ENCODE measurements around the gene TBL3. TPM values are rescaled to one million over a fixed set of nuclear protein-coding genes. Genes with fewer than 3 reads are reported as not detected.
"Not testable (repeated sequence)": the region's sequence is repeated elsewhere in the genome, so short reads cannot be mapped to it uniquely, and the experiment has no call there.

TBL3 gene
- total RNA-seq, 1 donor from 2014 or later, result 25.6 TPM

DNA sequence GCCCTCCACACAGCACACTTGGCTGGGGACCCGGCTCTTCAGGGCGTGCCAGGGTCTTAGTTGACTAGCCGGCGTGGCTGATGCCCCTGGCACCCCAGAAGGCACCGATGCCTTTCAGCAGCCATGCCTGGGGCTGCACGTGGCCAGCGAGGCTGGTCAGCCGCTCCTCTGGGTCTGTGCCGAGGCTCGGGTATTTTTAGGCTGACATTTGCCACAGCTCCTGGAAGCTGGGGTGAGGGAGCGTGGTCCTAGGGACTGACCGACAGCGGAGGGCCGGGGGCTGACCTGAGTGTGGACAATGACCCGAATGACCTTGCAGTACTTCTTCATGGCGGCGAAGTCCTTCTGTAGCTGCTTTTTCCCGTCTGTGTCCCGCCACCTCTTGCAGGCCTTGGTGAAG, 21.3 kb upstream of the TBL3 start:
- DNase-seq (peak; percentile 20), ATAC-seq (no peak)
- H3K4me3 ChIP-seq, result no peak overlapping the region
- TF ChIP-seq, protein P1, sequence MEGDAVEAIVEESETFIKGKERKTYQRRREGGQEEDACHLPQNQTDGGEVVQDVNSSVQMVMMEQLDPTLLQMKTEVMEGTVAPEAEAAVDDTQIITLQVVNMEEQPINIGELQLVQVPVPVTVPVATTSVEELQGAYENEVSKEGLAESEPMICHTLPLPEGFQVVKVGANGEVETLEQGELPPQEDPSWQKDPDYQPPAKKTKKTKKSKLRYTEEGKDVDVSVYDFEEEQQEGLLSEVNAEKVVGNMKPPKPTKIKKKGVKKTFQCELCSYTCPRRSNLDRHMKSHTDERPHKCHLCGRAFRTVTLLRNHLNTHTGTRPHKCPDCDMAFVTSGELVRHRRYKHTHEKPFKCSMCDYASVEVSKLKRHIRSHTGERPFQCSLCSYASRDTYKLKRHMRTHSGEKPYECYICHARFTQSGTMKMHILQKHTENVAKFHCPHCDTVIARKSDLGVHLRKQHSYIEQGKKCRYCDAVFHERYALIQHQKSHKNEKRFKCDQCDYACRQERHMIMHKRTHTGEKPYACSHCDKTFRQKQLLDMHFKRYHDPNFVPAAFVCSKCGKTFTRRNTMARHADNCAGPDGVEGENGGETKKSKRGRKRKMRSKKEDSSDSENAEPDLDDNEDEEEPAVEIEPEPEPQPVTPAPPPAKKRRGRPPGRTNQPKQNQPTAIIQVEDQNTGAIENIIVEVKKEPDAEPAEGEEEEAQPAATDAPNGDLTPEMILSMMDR (IDR thresholded peaks at IDR 0.05), result no peak
- no peaks in the 10 kb centered on the region for H3K36me3 ChIP-seq
- no peaks in the 10 kb centered on the region for H3K4me1 ChIP-seq
- intact Hi-C loops (cut with DNase I), result no loop called here
- H3K27ac ChIP-seq, result no peak overlapping the region
- no peaks in the 10 kb centered on the region for H3K27me3 ChIP-seq (ENCODE audit: low read depth)
- no peaks in the 10 kb centered on the region for H3K9me3 ChIP-seq

DNA sequence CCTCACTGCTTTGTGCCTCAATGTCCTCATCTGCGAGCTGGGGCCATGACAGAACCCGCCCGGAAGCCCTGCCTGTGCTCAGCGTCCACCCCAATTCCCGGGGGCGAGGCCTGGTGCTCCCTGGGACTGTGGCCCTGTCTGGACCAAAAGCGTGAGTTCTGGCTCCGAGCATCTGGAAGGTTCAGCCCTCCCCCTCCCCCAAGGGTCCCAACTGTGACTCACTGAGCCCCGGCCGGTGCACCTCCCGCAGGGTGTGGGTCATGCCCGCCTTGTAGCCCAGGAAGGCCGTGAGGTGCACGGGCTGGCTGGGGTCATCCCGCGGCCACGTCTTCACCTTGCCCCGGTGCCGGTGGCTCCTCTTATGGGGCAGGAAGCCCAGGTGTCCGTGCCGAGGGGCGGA, 18.1 kb upstream of the TBL3 start:
- DNase-seq, result peak; percentile 43
- H3K4me3 ChIP-seq, result no peak overlapping the region
- H3K27me3 ChIP-seq (ENCODE audit: low read depth), result no peaks in the 10 kb centered on the region

DNA sequence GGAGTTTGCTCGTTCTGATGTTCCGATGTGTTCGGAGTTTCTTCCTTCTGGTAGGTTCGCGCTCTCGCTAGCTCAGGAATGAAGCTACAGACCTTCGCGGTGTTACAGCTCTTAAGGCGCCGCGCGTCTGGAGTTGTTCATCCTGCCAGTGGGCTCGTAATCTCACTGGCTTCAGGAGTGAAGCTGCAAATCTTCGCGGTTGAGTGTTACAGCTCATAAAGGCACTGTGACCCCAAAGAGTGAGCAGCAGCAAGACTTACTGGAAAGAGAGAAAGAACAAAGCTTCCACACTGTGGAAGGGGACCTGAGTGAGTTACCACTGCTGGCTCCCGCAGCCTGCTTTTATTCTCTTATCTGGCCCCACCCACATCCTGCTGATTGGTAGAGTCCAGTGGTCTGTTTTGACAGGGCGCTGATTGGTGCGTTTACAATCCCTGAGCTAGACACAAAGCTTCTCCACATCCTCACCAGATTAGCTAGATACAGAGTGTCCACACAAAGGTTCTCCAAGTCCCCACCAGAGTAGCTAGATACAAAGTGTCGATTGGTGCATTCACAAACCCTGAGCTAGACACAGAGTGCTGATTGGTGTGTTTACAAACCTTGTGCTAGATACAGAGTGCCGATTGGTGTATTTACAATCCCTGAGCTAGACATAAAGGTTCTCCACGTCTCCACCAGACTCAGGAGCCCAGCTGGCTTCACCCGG, 14.3 kb upstream of the TBL3 start:
- ATAC-seq; intact Hi-C loops (cut with DNase I); H3K9me3 ChIP-seq; H3K4me3 ChIP-seq; DNase-seq; H3K27ac ChIP-seq; H3K27me3 ChIP-seq (ENCODE audit: low read depth): not testable (repeated sequence)
- H3K36me3 ChIP-seq, result peaks cover 17% of the 10 kb centered on the region
- peaks cover 21% of the 10 kb centered on the region for H3K4me1 ChIP-seq

More for the DNA sequence above, 18.1 kb upstream of the TBL3 start:
- Histone ChIP-seq H3K4me1 (peaks cover 1% of the 10 kb centered on the region), H3K27ac (no peak overlapping the region), H3K9me3 (no peaks in the 10 kb centered on the region), H3K36me3 (no peaks in the 10 kb centered on the region)
- peak in 1 of 2 donors; percentile 11 for ATAC-seq
- intact Hi-C loops (cut with DNase I), result no loop called here
- TF ChIP-seq, protein P1 (IDR thresholded peaks at IDR 0.05), result no peak

DNA sequence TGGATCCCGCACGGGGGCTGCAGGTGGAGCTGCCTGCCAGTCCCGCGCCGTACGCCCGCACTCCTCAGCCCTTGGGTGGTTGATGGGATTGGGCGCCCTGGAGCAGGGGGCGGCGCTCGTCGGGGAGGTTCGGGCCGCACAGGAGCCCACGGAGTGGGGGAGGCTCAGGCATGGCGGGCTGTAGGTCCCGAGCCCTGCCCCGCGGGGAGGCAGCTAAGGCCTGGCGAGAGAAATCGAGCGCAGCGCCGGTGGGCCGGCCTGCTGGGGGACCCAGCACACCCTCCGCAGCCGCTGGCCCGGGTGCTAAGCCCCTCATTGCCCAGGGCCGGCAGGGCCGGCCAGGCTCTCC, 13.7 kb upstream of the TBL3 start:
- ATAC-seq; intact Hi-C loops (cut with DNase I); H3K9me3 ChIP-seq; H3K27ac ChIP-seq; H3K4me3 ChIP-seq; H3K27me3 ChIP-seq (ENCODE audit: low read depth): not testable (repeated sequence)
- Histone ChIP-seq H3K36me3 (peaks cover 22% of the 10 kb centered on the region), H3K4me1 (peaks cover 25% of the 10 kb centered on the region)
- peak; percentile 42 for DNase-seq

DNA sequence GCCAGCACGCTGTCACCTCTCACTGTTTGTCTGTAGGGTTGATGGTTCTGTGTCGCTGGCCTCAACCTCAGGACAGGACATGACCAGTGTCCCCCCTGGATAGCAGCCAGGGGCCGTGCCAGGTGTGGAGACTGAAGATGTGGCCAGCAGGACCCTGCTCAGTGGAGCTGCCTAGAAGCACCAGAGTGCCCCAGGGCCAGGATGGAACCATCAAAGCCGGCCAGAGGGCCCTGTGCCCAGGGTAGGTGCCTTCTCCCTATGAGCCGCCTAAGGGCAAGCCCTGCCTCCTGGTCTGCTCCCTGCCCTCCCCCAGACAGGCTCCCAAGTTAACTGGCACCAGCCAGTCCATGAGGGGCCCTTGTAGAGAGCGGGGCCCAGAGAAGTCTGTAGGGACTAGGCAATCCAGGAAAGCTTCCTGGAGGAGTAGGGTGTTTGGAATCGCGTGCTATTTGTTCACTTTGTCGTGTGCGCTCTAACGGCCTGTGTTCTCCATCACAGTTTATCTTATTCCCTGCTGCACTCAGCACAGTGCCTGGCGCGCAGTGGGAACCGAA, 13.1 kb upstream of the TBL3 start:
- H3K27ac ChIP-seq, result peak overlapping the region; percentile 92
- peaks cover 32% of the 10 kb centered on the region for H3K4me1 ChIP-seq
- peak; percentile 4 to 18 for ATAC-seq
- H3K4me3 ChIP-seq, result peak overlapping the region; percentile 96
- H3K9me3 ChIP-seq, result no peaks in the 10 kb centered on the region
- H3K27me3 ChIP-seq (ENCODE audit: low read depth), result no peaks in the 10 kb centered on the region
- TF ChIP-seq, protein P1 (IDR thresholded peaks at IDR 0.05), result no peak
- H3K36me3 ChIP-seq, result peaks cover 26% of the 10 kb centered on the region
- intact Hi-C loops (cut with DNase I), result no loop called here
- peak; percentile 56 for DNase-seq

DNA sequence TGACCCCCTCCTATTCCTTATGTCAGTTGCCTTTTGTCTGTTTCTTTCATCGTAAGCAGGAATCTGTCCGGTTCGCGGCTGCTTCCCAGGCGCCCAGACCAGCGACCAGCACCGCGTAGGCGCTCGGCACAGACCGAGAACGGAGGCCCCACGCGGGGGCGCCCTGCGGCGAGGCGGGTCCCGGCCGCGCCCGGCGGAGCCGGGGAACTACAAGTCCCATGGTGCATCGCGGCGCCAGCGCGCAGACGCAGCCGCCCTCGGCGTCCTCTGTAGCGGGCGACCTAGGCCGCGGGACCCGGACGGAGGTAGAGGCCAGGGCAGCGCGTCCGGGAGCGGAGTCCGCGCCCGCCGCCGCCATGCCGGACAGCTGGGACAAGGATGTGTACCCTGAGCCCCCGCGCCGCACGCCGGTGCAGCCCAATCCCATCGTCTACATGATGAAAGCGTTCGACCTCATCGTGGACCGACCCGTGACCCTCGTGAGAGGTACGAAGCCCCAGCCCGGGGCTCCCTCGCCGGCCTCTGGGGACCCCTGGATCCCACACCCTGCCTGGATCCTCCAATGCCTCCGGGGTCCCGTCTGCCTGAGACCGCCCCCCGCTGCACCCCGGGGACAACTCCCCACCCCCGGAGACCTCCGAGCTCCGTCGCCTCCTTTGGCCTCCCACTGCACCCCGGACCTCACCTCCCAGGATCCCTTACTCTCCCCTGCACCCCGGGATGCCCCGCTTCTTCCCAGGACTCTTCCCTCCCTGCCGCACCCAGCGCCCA, 12.4 kb upstream of the TBL3 start, which contains the start of gene NDUFB10:
TSS of gene NDUFB10 (plus strand) at position 270 of the 771 bp plus-strand sequence. CDS start at position 357, 87 bp downstream.
- Histone ChIP-seq H3K36me3 (peaks cover 26% of the 10 kb centered on the region), H3K9me3 (no peaks in the 10 kb centered on the region), H3K4me1 (peaks cover 35% of the 10 kb centered on the region), H3K27me3 (ENCODE audit: low read depth) (no peaks in the 10 kb centered on the region), H3K4me3 (peak within 1 kb of the TSS; percentile 96), H3K27ac (peak within 1 kb of the TSS; percentile 92)
- ATAC-seq (peak; percentile 96 to 97), DNase-seq (peak; percentile 95)
- TF ChIP-seq, protein P1 (IDR thresholded peaks at IDR 0.05), result peak; percentile 81
- intact Hi-C loops (cut with DNase I), result no loop called here

Data from lower lobe of right lung (tissue), 2 donors.